ENCODE data around the gene TMEM151B.
A peak's percentile ranks its signal among the peaks of the same experiment; 100 is the strongest.

The TMEM151B gene

DNA sequence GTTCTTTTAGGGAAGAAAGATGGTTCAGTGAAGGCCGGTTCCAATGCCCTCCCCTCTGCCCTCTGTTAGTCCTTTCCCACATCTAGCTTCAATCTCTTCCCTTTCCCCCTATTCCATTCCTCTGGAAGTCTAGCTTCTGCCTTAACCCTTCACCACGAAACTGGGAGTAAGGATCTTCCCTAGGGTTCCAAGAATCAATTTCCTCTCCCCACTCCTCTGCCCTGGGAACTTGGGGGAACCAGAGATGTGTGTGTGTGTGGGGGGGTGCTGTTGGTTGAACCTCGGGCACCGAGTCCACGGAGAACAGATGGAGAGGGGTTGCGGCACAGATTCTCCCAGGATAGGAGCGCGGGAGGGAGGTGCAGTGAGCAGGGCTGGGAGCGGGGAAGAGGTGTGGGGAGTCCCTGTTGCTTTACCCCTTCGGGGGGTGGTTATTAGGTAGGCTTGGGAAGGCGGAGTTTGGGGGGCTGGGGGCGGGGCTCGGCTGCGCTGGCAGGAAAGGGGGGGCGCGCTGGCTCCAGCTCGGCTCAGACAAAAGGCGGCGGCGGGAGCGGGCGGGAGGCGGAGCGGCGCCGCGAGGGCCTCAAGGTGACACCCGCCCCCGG lies at the start of gene TMEM151B:
TSS of gene TMEM151B (plus strand) at position 530 of the 605 bp plus-strand sequence. CDS start 293 bp downstream, outside the sequence.
- no peaks in the 10 kb centered on the region for H3K9me3 Mint-ChIP-seq
- peaks cover 64% of the 10 kb centered on the region for H3K27me3 Mint-ChIP-seq
- DNase-seq (ENCODE audit: low spot score in 2 of 2) (no peak), ATAC-seq (replicated peaks; ENCODE audit: extremely low read depth, poor library complexity, severe bottlenecking) (no peak)
- peaks cover 8% of the 10 kb centered on the region for H3K4me1 Mint-ChIP-seq
- no peak within 1 kb of the TSS for H3K27ac Mint-ChIP-seq (ENCODE audit: low read depth)
- peak within 1 kb of the TSS; percentile 74 for H3K4me3 Mint-ChIP-seq
- peaks cover 3% of the 10 kb centered on the region for H3K36me3 Mint-ChIP-seq (ENCODE audit: insufficient read depth)

DNA sequence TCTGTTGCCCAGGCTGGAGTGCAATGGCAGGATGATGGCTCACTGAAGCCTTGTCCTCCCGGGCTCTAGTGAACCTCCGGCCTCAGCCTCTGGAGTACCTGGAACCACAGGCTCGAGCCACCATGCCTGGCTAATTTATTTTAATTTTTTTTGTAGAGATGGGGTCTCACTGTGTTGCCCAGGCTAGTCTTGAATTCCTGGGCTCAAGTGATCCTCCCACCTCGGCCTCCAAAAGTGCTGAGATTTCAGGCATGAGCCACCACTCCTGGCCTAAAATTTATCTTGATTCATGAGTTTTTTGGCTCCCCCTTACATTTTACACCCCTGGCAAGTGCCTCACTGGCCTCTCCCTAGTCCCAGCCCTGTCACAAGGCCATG lies 49.3 kb upstream of the TMEM151B start:
- peak overlapping the region; percentile 41 for H3K4me3 Mint-ChIP-seq
- peaks cover 28% of the 10 kb centered on the region for H3K27me3 Mint-ChIP-seq
- peaks cover 18% of the 10 kb centered on the region for H3K4me1 Mint-ChIP-seq
- H3K9me3 Mint-ChIP-seq, result no peaks in the 10 kb centered on the region
- no peak for ATAC-seq (replicated peaks; ENCODE audit: extremely low read depth, poor library complexity, severe bottlenecking)
- peaks cover 1% of the 10 kb centered on the region for H3K36me3 Mint-ChIP-seq (ENCODE audit: insufficient read depth)
- H3K27ac Mint-ChIP-seq (ENCODE audit: low read depth), result no peak overlapping the region
- no peak for DNase-seq (ENCODE audit: low spot score in 2 of 2)

DNA sequence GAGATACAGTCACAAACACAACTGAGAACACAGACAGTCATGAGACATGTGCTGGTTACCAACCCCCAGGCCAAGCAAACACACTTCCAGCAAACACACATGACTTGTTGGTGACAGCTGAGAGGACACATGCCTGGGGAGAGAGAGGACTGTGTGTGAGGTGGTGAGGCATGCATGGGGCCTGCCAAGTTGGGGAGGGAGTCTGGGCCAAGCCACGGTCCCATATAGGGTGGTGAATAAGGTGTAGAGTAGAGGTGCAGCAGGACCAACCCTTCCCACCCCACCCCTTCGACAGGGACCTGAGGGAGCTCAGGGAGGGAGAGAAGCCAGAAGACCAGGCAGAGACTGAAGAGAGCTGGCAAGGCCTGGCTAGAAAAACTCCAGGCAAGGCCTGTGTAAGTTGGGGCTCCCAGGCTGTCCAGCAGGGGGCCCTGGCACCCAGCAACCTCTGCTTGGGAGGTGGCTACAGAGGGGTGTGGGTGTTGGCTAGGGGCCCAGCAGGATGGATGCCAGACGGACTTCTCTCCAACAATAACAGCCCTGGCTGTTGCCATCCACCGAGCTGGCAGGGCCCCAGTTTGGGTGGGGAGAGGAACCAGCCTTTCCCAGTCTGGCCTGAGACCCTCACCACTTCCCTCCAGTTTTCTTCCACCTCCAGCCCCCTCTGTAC lies 48.8 kb upstream of the TMEM151B start:
- Mint-ChIP-seq H3K27me3 (peaks cover 24% of the 10 kb centered on the region), H3K4me3 (peak overlapping the region; percentile 41), H3K36me3 (ENCODE audit: insufficient read depth) (peaks cover 1% of the 10 kb centered on the region), H3K4me1 (peaks cover 18% of the 10 kb centered on the region), H3K27ac (ENCODE audit: low read depth) (no peak overlapping the region), H3K9me3 (no peaks in the 10 kb centered on the region)
- ATAC-seq (replicated peaks; ENCODE audit: extremely low read depth, poor library complexity, severe bottlenecking) (peak; percentile 68), DNase-seq (ENCODE audit: low spot score in 2 of 2) (peak; percentile 48 to 61)

DNA sequence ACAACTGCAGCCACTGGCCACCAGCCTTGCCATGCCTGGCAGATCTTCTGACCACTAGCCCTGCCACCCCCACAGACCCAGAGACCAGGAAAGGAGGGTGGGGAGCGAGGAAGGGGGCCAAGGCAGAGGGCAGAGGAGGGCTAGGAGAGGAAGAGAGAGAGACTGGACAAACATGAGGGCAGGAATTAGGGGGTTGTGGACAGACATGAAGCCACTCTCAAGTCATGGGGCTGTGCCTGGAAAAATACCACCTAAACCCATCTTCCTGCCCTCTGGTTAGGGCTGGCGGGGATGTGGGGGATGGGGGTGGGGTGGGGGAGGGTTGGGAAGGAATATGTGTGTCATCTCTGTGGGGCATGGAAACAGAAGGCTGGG lies 48.3 kb upstream of the TMEM151B start:
- H3K36me3 Mint-ChIP-seq (ENCODE audit: insufficient read depth), result peaks cover 1% of the 10 kb centered on the region
- no peak overlapping the region for H3K27ac Mint-ChIP-seq (ENCODE audit: low read depth)
- no peaks in the 10 kb centered on the region for H3K9me3 Mint-ChIP-seq
- ATAC-seq (replicated peaks; ENCODE audit: extremely low read depth, poor library complexity, severe bottlenecking) (no peak), DNase-seq (ENCODE audit: low spot score in 2 of 2) (no peak)
- H3K27me3 Mint-ChIP-seq, result peaks cover 18% of the 10 kb centered on the region
- H3K4me3 Mint-ChIP-seq, result no peak overlapping the region
- H3K4me1 Mint-ChIP-seq, result peaks cover 18% of the 10 kb centered on the region

DNA sequence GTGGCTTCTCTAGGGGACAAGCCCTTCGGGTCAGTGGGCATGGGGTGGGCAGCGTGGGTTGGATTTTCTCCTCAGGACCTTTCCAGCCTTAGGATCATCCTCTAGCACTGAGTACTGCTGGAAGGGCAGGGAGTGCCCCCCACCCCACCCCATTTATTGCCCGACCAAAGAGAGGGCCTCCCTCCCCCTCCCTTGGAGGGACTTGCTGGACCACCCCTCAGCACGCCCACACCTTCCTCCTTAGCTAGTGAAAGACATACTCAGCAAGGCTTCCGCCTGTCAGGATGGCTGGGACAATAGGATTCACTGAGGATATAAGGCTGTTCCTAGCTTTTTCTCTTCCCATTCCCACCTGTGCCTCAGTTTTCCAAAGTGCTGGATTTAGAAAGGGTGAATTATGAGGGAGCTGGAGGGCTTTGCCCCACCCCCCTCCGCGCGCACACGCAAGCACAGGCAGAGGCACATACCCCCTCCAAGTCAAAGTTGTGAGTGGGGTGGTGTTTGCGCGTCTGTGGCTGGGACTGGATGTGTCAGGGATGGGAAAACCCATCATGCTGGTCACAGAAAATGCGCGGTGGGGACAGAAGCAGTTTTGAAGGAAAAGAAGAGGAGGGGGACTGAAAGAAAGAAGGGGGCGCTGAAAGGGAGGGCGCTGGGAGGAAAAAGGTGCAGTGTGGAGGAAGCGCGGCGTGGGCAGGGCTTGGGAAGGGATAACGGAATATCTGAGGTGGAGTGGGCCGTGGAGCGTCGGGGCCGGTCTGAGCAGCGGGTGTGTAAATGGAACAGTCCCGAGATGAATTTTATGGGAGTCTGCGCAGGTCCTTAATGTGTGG lies 47.5 kb upstream of the TMEM151B start:
- Mint-ChIP-seq H3K4me1 (peaks cover 18% of the 10 kb centered on the region), H3K4me3 (peak overlapping the region; percentile 83), H3K27ac (ENCODE audit: low read depth) (peak overlapping the region; percentile 36), H3K27me3 (peaks cover 11% of the 10 kb centered on the region), H3K36me3 (ENCODE audit: insufficient read depth) (peaks cover 1% of the 10 kb centered on the region), H3K9me3 (no peaks in the 10 kb centered on the region)
- DNase-seq (ENCODE audit: low spot score in 2 of 2) (no peak), ATAC-seq (replicated peaks; ENCODE audit: extremely low read depth, poor library complexity, severe bottlenecking) (no peak)

DNA sequence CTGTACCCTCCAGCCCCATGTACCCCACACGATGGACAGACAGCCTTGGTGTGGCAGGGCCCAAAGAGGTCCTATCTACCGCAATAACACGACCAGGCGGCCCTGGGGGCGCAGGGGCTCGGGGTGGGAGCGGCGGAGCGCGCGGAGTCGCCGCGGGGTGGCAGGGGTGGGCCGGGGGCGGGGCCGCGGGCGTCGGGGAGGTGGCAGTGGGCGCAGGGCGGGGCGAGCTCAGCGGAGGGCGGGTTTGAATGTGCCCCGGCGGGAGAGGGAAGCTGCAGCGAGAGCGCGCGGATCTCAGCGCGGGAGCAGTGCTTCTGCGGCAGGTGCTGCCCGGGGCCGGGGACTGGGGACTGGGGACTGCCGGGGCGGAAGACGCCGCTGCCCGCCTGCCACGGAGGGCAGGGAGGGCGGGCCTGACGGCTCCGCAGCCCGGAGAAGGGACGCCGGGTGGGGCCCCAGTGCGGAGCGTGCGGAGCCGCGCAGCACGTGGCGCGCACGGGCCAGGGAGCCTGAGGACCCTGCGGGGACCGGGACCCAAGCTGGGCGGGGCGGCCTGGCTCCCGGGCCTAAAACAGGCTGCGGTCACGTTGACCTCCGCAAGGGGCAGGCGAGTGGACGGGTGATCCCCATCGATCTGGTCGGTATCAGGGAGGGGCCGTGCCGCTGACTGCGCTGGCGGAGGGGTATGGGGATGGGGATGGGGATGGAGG lies 46.8 kb upstream of the TMEM151B start, which contains the start of gene SLC29A1:
TSS of gene SLC29A1 (plus strand) at position 277 of the 710 bp plus-strand sequence. CDS start 3,719 bp downstream, outside the sequence.
- peaks cover 4% of the 10 kb centered on the region for H3K27me3 Mint-ChIP-seq
- H3K4me1 Mint-ChIP-seq, result peaks cover 18% of the 10 kb centered on the region
- peak within 1 kb of the TSS; percentile 36 for H3K27ac Mint-ChIP-seq (ENCODE audit: low read depth)
- peak; percentile 76 for ATAC-seq (replicated peaks; ENCODE audit: extremely low read depth, poor library complexity, severe bottlenecking)
- H3K9me3 Mint-ChIP-seq, result no peaks in the 10 kb centered on the region
- H3K36me3 Mint-ChIP-seq (ENCODE audit: insufficient read depth), result peaks cover 1% of the 10 kb centered on the region
- DNase-seq (ENCODE audit: low spot score in 2 of 2), result peak; percentile 64 to 67
- H3K4me3 Mint-ChIP-seq, result peak within 1 kb of the TSS; percentile 83

DNA sequence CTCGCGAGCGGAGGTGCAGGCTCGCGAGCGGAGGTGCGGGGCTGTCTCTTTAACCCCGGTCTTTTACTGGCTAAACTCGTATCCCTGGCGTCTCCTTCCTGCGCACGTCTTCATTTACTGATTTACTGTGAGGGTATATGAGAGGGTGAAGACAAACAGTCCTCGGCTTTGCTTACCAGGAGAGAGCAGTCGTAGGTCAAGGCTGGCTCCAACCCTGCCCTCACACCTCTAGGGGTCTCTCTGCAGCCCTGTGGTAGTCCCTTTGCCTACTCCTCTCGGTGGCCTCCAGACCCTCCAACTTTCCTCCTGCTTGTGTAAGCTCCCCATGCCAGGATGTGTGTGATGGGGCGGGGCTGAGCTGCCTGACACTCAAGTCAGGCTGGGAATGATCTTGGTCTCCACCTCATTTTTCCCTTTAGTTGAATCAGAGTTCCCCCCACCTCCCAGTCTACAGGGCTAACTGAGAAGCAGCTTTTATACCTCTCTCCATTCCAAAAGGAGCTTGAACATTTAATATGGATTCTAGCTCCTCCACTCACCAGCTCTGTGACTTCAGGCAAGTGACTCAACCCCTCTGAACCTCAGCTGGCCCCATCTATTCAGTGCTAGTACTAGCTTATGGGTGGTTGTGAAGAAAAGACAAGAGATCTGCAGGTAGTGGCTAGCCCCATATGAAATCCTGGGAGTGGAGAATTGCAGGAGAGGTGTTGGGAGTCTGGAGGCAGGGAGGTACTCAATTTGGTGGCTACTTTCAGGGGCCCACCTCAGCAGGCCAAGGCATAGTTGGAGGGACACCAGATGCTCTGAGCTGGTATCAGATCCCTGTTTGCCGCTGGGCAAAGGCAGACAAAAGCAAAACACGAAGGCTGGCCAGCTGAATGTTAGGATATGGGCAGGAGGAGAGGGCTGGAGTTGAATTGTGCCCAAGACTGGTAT lies 46.0 kb upstream of the TMEM151B start:
- H3K27me3 Mint-ChIP-seq, result no peaks in the 10 kb centered on the region
- DNase-seq (ENCODE audit: low spot score in 2 of 2) (no peak), ATAC-seq (replicated peaks; ENCODE audit: extremely low read depth, poor library complexity, severe bottlenecking) (peak; percentile 5)
- H3K27ac Mint-ChIP-seq (ENCODE audit: low read depth), result no peak overlapping the region
- H3K9me3 Mint-ChIP-seq, result no peaks in the 10 kb centered on the region
- no peaks in the 10 kb centered on the region for H3K36me3 Mint-ChIP-seq (ENCODE audit: insufficient read depth)
- H3K4me1 Mint-ChIP-seq, result peaks cover 18% of the 10 kb centered on the region
- H3K4me3 Mint-ChIP-seq, result peak overlapping the region; percentile 83

DNA sequence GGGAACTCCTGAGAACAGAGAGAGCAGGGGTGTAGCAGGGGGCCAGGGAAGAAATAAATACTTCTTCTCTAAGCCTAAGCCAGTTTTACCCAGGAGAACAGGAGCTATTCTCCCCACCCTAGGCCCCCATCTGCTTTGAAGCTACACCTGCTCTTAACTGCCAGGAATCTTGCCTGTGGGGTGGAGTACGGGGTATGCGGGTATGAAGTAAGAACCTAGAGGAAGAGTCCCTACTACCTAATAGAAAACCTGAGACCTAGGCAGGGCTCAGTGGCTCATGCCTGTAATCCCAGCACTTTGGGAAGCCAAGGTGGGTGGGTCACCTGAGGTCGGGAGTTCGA lies 45.3 kb upstream of the TMEM151B start:
- no peak overlapping the region for H3K27ac Mint-ChIP-seq (ENCODE audit: low read depth)
- DNase-seq (ENCODE audit: low spot score in 2 of 2) (no peak), ATAC-seq (replicated peaks; ENCODE audit: extremely low read depth, poor library complexity, severe bottlenecking) (no peak)
- peak overlapping the region; percentile 13 for H3K4me3 Mint-ChIP-seq
- H3K36me3 Mint-ChIP-seq (ENCODE audit: insufficient read depth), result no peaks in the 10 kb centered on the region
- H3K27me3 Mint-ChIP-seq, result no peaks in the 10 kb centered on the region
- H3K4me1 Mint-ChIP-seq, result peaks cover 18% of the 10 kb centered on the region
- H3K9me3 Mint-ChIP-seq, result no peaks in the 10 kb centered on the region

DNA sequence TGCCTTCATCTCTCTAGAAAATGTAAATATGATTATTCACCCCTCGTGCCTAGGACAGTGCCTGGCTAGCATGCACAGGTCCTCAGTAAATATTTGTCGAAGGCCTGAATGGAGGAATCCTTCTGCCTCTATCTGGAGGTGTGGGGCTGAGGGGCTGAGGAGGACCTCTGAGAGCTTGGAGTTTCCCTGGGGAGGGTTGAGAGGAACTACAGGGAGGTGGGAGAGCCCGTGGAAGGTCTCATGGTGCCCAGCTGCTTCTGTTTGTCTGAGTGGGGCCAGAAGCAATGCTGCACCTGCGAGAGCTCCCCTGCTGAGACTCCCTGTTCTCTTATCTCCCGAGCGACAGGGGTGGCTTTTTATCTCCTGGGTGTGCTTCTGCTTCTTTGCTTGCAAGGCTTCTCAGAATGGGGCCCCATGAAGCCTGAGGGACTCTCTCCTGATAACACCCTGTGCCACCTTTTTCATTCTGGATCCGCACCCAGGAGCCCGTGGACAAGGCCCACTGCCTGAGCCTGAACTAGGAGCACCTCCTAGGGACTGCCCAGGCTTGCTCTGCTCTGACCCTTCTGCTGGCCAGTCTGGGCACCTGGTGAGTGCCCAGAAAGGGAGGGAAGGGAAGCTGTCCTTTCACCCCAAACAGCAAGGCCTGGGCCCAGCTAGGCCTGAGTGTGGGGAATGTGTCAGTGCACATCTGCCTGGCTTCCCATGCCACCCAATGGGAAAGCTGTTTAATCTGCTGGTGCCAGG lies 44.5 kb upstream of the TMEM151B start:
- Mint-ChIP-seq H3K36me3 (ENCODE audit: insufficient read depth) (no peaks in the 10 kb centered on the region), H3K27ac (ENCODE audit: low read depth) (no peak overlapping the region), H3K9me3 (no peaks in the 10 kb centered on the region), H3K27me3 (no peaks in the 10 kb centered on the region), H3K4me3 (no peak overlapping the region), H3K4me1 (peaks cover 18% of the 10 kb centered on the region)
- ATAC-seq (replicated peaks; ENCODE audit: extremely low read depth, poor library complexity, severe bottlenecking), result no peak
- DNase-seq (ENCODE audit: low spot score in 2 of 2), result no peak

DNA sequence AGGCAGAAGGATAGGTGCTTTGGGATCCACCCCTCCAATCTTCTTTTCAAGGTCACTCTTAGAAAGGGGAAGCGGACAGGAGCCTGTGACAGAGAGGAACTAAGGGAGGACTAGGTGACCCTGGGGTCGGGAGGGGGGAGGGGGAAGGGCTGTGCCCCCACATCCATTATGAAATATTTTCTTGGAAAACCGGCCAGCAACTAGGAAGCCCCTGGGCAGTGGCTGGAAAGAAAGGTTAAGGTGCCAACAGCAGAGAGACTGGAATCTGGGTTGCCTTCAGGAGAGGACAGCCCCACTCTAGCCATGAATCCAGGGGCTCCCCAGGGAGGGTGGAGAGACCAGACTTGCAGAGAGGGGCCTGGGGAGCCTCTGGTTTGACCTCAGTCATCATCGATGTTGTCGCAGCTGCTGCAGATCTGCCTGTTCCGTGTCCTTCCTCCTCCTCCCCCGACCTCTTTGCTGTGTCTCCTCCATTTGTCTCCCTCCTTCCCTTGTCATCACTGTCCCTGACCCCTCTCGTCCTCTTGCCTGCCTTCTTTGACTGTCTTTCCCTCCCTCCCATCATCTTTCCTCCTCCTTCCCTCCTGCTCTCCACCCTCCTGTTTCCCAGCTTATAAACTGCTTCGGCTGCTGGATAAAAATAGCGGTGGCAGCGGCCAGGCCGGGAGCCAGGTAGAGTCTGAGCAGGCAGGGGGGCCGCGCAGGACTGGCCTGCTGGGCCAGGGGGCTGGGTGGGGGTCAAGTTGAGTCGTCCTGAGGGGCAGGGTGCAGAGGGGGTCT lies 43.7 kb upstream of the TMEM151B start:
- H3K27me3 Mint-ChIP-seq, result no peaks in the 10 kb centered on the region

More for the DNA sequence above, 43.7 kb upstream of the TMEM151B start:
- Mint-ChIP-seq H3K4me3 (no peak overlapping the region), H3K9me3 (no peaks in the 10 kb centered on the region), H3K36me3 (ENCODE audit: insufficient read depth) (no peaks in the 10 kb centered on the region), H3K27ac (ENCODE audit: low read depth) (no peak overlapping the region), H3K4me1 (peaks cover 18% of the 10 kb centered on the region)
- DNase-seq (ENCODE audit: low spot score in 2 of 2) (no peak), ATAC-seq (replicated peaks; ENCODE audit: extremely low read depth, poor library complexity, severe bottlenecking) (no peak)
